Endothelial cell of umbilical vein (primary cell): ENCODE data around the gene ETS1. TPM values are rescaled to one million over a fixed set of nuclear protein-coding genes. Genes with fewer than 3 reads are reported as not detected.
A peak's percentile ranks its signal among the peaks of the same experiment; 100 is the strongest.

Source experiments
- BruUV-seq: library from RNA; stranded (reverse); fragments of 400-500 nt; replicated peaks from 2 replicates; lab custom pipeline; 2021; lab: Mats Ljungman, UMichigan
- CTCF ChIA-PET: fragments of 300-600, 350-600 bp; sonication (Branson Sonifier 250); formaldehyde crosslinking; loops from one replicate; lab custom pipeline; 2021; ENCODE audit warnings: antibody characterized with exemption, inconsistent platforms; lab: Charles Lee
- POLR2A ChIA-PET: fragments of 300-600, 350-600 bp; sonication (Branson Sonifier 250); formaldehyde crosslinking; loops from one replicate; lab custom pipeline; 2021; ENCODE audit warnings: antibody characterized with exemption, inconsistent platforms; lab: Charles Lee
- DNase-seq: peaks from one replicate; pipeline ENCODE4 v3.0.0-alpha.2; 2011; ENCODE audit warnings: low read depth, low spot score
- FAIRE-seq: peaks from 2 replicates; lab custom pipeline; 2011; peaks lifted over from hg19 to GRCh38; lab: Jason Lieb, UNC
- H2AFZ ChIP-seq: 2 replicates; pipeline ENCODE4 v1.6.0; 2012; ENCODE audit warnings: low read depth, low read length, control low read depth, inconsistent platforms
- H3K27ac ChIP-seq: 2 replicates; pipeline ENCODE4 v1.5.1; 2011; ENCODE audit warnings: low read depth, mild to moderate bottlenecking, control low read depth, low read length, moderate library complexity; ENCODE audit not compliant: insufficient read depth
- H3K27me3 ChIP-seq, 2 experiments: 2 replicates each; pipeline versions ENCODE4 v1.6.0 to v1.6.1; 2011; ENCODE audit warnings: low read length in 2 of 2, mixed read lengths in 1 of 2; ENCODE audit not compliant: control insufficient read depth in 2 of 2, insufficient read depth in 2 of 2
- H3K36me3 ChIP-seq, 2 experiments: 2 replicates in 1 of 2; 3 replicates in 1 of 2; pipeline ENCODE4 v1.5.1; 2011; ENCODE audit warnings: low read length in 2 of 2, mild to moderate bottlenecking in 1 of 2, moderate library complexity in 1 of 2; ENCODE audit not compliant: control insufficient read depth in 2 of 2, insufficient read depth in 2 of 2; ENCODE audit errors: extremely low read depth in 1 of 2
- H3K4me1 ChIP-seq: 3 replicates; pipeline ENCODE4 v1.5.1; 2011; ENCODE audit warnings: mild to moderate bottlenecking, low read length; ENCODE audit not compliant: control insufficient read depth, insufficient read depth; ENCODE audit errors: extremely low read depth
- H3K4me2 ChIP-seq: 2 replicates; pipeline ENCODE4 v1.6.1; 2011; ENCODE audit warnings: low read length, control low read depth, mixed read lengths; ENCODE audit not compliant: insufficient read depth
- H3K4me3 ChIP-seq, 3 experiments: fragments of 200-600 bp in 1 of 3; sonication (generic), shearing (Covaris generic) in 1 of 3; replicated peaks in 1 of 3; 2 replicates each; pipeline ENCODE4 v1.5.1; 2011 to 2016; ENCODE audit warnings: control low read depth in 3 of 3, low read length in 3 of 3, mild to moderate bottlenecking in 2 of 3, inconsistent platforms in 1 of 3, low read depth in 1 of 3, moderate library complexity in 1 of 3; ENCODE audit not compliant: insufficient read depth in 1 of 3
- H3K79me2 ChIP-seq: 2 replicates; pipeline ENCODE4 v1.6.0; 2012; ENCODE audit warnings: low read length, inconsistent platforms; ENCODE audit not compliant: control insufficient read depth, insufficient read depth
- H3K9ac ChIP-seq: replicated peaks from 2 replicates; pipeline ENCODE3; 2011; ENCODE audit warnings: low read length, control low read depth; ENCODE audit not compliant: insufficient read depth; ENCODE audit errors: extremely low read depth
- H3K9me1 ChIP-seq: replicated peaks from 3 replicates; pipeline ENCODE4 v1.6.0; 2011; ENCODE audit warnings: mild to moderate bottlenecking, low read length; ENCODE audit not compliant: control insufficient read depth, insufficient read depth; ENCODE audit errors: extremely low read depth
- H3K9me3 ChIP-seq: replicated peaks from 2 replicates; pipeline ENCODE4 v1.5.1; 2012; ENCODE audit warnings: low read length, inconsistent platforms; ENCODE audit not compliant: control insufficient read depth, insufficient read depth
- H4K20me1 ChIP-seq: replicated peaks from 2 replicates; pipeline ENCODE3; 2011; ENCODE audit warnings: mild to moderate bottlenecking, low read length; ENCODE audit not compliant: control insufficient read depth, insufficient read depth; ENCODE audit errors: extremely low read depth
- EZH2 ChIP-seq: IDR thresholded peaks from 2 replicates; pipeline ENCODE4 v1.6.1; 2012; ENCODE audit warnings: borderline replicate concordance, low read depth, mild to moderate bottlenecking, moderate library complexity, low read length, inconsistent platforms; ENCODE audit not compliant: severe bottlenecking
- FOS ChIP-seq: IDR thresholded peaks from 2 replicates; pipeline ENCODE4 v1.6.1; 2011; ENCODE audit warnings: mild to moderate bottlenecking, low read length, moderate library complexity, borderline replicate concordance; ENCODE audit not compliant: insufficient read depth
- GATA2 ChIP-seq: IDR thresholded peaks from 2 replicates; pipeline ENCODE4 v1.7.0; 2011; ENCODE audit warnings: low read depth, mild to moderate bottlenecking, moderate library complexity, mixed read lengths, low read length; ENCODE audit not compliant: insufficient read length, insufficient read depth
- JUN ChIP-seq: IDR thresholded peaks from 2 replicates; pipeline ENCODE4 v1.6.1; 2011; ENCODE audit warnings: borderline replicate concordance, low read depth; ENCODE audit not compliant: insufficient read length, insufficient read depth
- MYC ChIP-seq: IDR thresholded peaks from one replicate; pipeline ENCODE4 v1.6.1; 2011; ENCODE audit warnings: mild to moderate bottlenecking, low read depth, low read length
- POLR2A ChIP-seq: IDR thresholded peaks from 2 replicates; pipeline ENCODE4 v1.6.1; 2012; ENCODE audit warnings: low read depth, mild to moderate bottlenecking, control low read depth, low read length
- POLR2AphosphoS5 ChIP-seq: IDR thresholded peaks from 2 replicates; pipeline ENCODE4 v1.6.1; 2012; ENCODE audit warnings: low read depth, mild to moderate bottlenecking, control low read depth, low read length, moderate library complexity; ENCODE audit not compliant: insufficient read depth
- dilution Hi-C: fragments of 300-500 bp; cut with MboI; formaldehyde crosslinking; loops from one replicate; pipeline ENCODE4 v1.15.0; 2019; ENCODE audit warnings: low sequenced_read_pairs; ENCODE audit not compliant: extremely low pct_ligation_motif_present
- intact Hi-C: fragments of 100-400 bp; cut with micrococcal nuclease; formaldehyde crosslinking; loops from one replicate; pipeline ENCODE4 v1.10.0; 2022
- polyA plus RNA-seq, 4 experiments: library from polyadenylated mRNA; depleted of rRNA in 3 of 4; stranded (reverse) in 3 of 4; unstranded in 1 of 4; fragments of >200 nt; gene quantifications; 2 replicates each; pipeline versions ENCODE4 v1.2.1 to v1.2.3, GENCODE V29; 2011 to 2012; ENCODE audit warnings: missing spikeins in 1 of 4
- total RNA-seq: library from RNA; stranded (reverse); gene quantifications from 2 replicates; pipeline ENCODE4 v1.2.3, GENCODE V29; 2021
- TF ChIP-seq, protein P1 (sequence below): IDR thresholded peaks from 2 replicates; pipeline ENCODE4 v1.6.1; 2011; ENCODE audit not compliant: insufficient read depth, insufficient read length
- TF ChIP-seq, protein P2 (sequence below), 2 donors: IDR thresholded peaks; 1 replicate in 1 of 2; 2 replicates in 1 of 2; pipeline ENCODE4 v1.5.1; 2011; ENCODE audit warnings: low read length in 2 of 2, mild to moderate bottlenecking in 2 of 2, moderate library complexity in 2 of 2, control low read depth in 1 of 2, inconsistent platforms in 1 of 2, low read depth in 1 of 2; ENCODE audit not compliant: insufficient read depth in 1 of 2; ENCODE audit errors: extremely low read depth in 1 of 2

ETS1 gene
- total and polyA plus RNA-seq, 2 donors (not counting 3 experiments of a cell fraction or from before 2014, with no cell fraction given) = 34.2 to 115 TPM

DNA sequence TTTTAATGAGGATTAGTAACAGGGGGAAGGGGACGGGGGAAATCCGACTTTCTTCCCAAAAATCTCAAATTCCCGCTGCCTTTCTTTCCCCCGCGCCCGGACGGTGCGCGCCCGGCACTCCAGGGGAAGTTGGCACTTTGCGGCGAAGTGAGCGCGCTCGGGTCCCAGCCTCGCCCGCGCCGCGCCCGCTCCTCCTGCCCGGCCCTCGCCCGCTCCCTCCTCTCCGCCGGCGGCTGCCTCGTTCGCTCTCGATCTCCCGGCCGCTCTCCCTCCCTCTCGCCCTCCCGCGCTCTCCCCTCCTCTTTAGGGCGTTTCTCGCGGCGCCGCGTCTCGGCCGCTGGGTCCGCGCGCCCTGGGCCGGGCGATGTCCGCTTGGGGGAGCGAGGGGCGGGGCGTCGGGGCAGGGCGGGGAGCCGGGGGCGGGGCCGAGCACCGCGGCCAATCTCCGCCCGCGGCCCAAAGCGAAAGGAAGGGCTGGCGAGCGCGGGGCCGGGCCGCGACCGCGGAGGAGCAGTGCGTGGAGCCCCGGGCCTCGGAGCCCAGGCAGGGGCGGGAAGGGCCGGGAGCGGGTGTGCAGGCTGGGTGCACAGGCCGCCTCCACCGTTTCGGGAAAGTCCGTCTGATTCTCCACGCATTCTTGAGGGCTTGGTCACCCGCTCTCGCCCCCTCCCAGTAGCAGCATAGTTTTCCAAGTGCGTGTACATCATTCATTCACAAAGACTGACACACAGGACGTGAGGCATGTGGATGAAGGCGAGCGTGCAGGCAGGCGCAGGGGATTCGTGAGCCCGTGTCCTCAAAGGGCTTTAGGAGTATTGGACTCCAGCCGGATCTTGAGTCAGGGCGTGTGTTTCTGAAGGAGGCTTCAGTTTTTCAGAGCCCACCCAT lies 65.1 kb downstream of the ETS1 start:
- no peaks in the 10 kb centered on the region for H3K27me3 ChIP-seq
- peak overlapping the region; percentile 99 for H3K27ac ChIP-seq
- H2AFZ ChIP-seq = no peak overlapping the region
- DNase-seq (peak; percentile 97), FAIRE-seq (peak; percentile 83)
- no TSS peak for BruUV-seq
- CTCF ChIA-PET = interaction anchor here (0.7 to 1.5 kb wide), 9 partner anchors 20 to 233 kb away, joined by 3 to 6 read pairs (median 3); no protein-coding TSS in a partner anchor
- peak overlapping the region; percentile 99 for H3K9ac ChIP-seq
- no peaks in the 10 kb centered on the region for H3K9me3 ChIP-seq
- peak overlapping the region; percentile 97 for H3K4me2 ChIP-seq
- peaks cover 47% of the 10 kb centered on the region for H3K79me2 ChIP-seq
- H3K9me1 ChIP-seq = no peaks in the 10 kb centered on the region
- peaks cover 52% of the 10 kb centered on the region for H3K4me1 ChIP-seq
- no peaks in the 10 kb centered on the region for H3K36me3 ChIP-seq
- TF ChIP-seq POLR2AphosphoS5 (peak; percentile 55), MYC (peak; percentile 80), JUN (peak; percentile 76), GATA2 (no peak), FOS (peak; percentile 93), POLR2A (peak; percentile 69), EZH2 (no peak)
- TF ChIP-seq, protein P1, sequence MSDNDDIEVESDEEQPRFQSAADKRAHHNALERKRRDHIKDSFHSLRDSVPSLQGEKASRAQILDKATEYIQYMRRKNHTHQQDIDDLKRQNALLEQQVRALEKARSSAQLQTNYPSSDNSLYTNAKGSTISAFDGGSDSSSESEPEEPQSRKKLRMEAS = no peak
- TF ChIP-seq, protein P2, sequence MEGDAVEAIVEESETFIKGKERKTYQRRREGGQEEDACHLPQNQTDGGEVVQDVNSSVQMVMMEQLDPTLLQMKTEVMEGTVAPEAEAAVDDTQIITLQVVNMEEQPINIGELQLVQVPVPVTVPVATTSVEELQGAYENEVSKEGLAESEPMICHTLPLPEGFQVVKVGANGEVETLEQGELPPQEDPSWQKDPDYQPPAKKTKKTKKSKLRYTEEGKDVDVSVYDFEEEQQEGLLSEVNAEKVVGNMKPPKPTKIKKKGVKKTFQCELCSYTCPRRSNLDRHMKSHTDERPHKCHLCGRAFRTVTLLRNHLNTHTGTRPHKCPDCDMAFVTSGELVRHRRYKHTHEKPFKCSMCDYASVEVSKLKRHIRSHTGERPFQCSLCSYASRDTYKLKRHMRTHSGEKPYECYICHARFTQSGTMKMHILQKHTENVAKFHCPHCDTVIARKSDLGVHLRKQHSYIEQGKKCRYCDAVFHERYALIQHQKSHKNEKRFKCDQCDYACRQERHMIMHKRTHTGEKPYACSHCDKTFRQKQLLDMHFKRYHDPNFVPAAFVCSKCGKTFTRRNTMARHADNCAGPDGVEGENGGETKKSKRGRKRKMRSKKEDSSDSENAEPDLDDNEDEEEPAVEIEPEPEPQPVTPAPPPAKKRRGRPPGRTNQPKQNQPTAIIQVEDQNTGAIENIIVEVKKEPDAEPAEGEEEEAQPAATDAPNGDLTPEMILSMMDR (IDR thresholded peaks at IDR 0.05; ENCODE audit: extremely low read depth in 1 of 2, insufficient read depth in 1 of 2, low read depth in 1 of 2, low read length in 2 of 2) = no peak
- no peaks in the 10 kb centered on the region for H4K20me1 ChIP-seq
- intact Hi-C loops = loop anchor here (1.0 to 5.0 kb wide), 18 partner anchors 15 to 490 kb away; partner anchors contain the start of gene ETS1
- dilution Hi-C loops = no loop called here
- H3K4me3 ChIP-seq = peak overlapping the region; percentile 68 to 98 (median 97)
- POLR2A ChIA-PET = interaction anchor here (0.7 to 1.3 kb wide), 2 partner anchors 26 to 45 kb away, joined by 3 to 4 read pairs; no protein-coding TSS in a partner anchor
